GM21825 (cell line): ENCODE data around the gene CSAD.
"Not testable (repeated sequence)": the region's sequence is repeated elsewhere in the genome, so short reads cannot be mapped to it uniquely, and the experiment has no call there.

Experiments used
- ATAC-seq: cut with Tn5 transposase; IDR thresholded peaks from one replicate; pipeline ENCODE4 v1.9.1; 2021; ENCODE audit warnings: mild to moderate bottlenecking, moderate library complexity; ENCODE audit not compliant: unreplicated experiment

The CSAD gene

GRCh38 chr12:53113136-53113705, 67.5 kb downstream of the CSAD start:
- no peak for ATAC-seq

DNA sequence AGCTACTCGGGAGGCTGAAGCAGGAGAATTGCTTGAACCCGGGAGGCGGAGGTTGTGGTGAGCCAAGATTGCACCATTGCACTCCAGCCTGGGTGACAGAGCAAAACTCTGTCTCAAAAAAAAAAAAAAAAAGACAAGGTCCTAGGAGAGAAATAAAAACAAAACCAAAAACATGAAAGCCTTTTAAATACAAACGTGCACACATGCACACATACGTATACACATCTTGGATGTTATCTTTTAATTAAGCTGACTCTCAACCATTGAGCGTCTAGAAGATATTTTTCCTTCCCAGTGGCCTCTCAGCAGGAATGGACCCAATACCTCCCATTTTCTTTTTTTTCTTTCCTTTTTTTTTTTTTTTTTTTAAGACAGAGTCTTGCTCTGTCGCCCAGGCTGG, 68.3 kb downstream of the CSAD start:
- not testable (repeated sequence) for ATAC-seq
